Karpas-422 (cell line): ENCODE results near the gene VPS33B. TPM values are rescaled to one million over a fixed set of nuclear protein-coding genes. Genes with fewer than 3 reads are reported as not detected.
A peak's percentile ranks its signal among the peaks of the same experiment; 100 is the strongest.

Experiments used
- DNase-seq: peaks from one replicate; pipeline ENCODE4 v3.0.0-alpha.2; 2015
- H2AFZ ChIP-seq: fragments of 200-600 bp; sonication (generic); 2 replicates; pipeline ENCODE4 v1.6.1; 2014; ENCODE audit warnings: antibody characterized with exemption, low read length, mixed read lengths
- H3K27ac ChIP-seq: fragments of 200-600 bp; sonication (generic); 2 replicates; pipeline ENCODE4 v1.5.1; 2014; ENCODE audit warnings: mild to moderate bottlenecking, low read length, moderate library complexity
- H3K27me3 ChIP-seq: fragments of 200-600 bp; sonication (generic); 2 replicates; pipeline ENCODE4 v1.6.1; 2014; ENCODE audit warnings: low read length, mixed read lengths
- H3K36me3 ChIP-seq: fragments of 200-600 bp; sonication (generic); 2 replicates; pipeline ENCODE4 v1.6.1; 2014; ENCODE audit warnings: low read length, mixed read lengths; ENCODE audit not compliant: insufficient read depth
- H3K4me1 ChIP-seq: fragments of 200-600 bp; sonication (generic); 2 replicates; pipeline ENCODE4 v1.6.1; 2014; ENCODE audit warnings: mild to moderate bottlenecking, low read length, mixed read lengths
- H3K4me2 ChIP-seq: fragments of 200-600 bp; sonication (generic); 2 replicates; pipeline ENCODE4 v1.6.1; 2014; ENCODE audit warnings: low read length, low read depth, mild to moderate bottlenecking; ENCODE audit not compliant: poor library complexity, severe bottlenecking
- H3K4me3 ChIP-seq: fragments of 200-600 bp; sonication (generic); 2 replicates; pipeline ENCODE4 v1.5.1; 2014; ENCODE audit warnings: mild to moderate bottlenecking, antibody characterized with exemption, low read length, mixed read lengths
- H3K79me2 ChIP-seq: fragments of 200-600 bp; sonication (generic); 2 replicates; pipeline ENCODE4 v1.6.1; 2014; ENCODE audit warnings: mild to moderate bottlenecking, low read length, mixed read lengths
- H3K9ac ChIP-seq: fragments of 200-600 bp; sonication (generic); 2 replicates; pipeline ENCODE4 v1.6.0; 2014; ENCODE audit warnings: low read length
- H3K9me2 ChIP-seq: fragments of 200-600 bp; sonication (generic), shearing (Covaris generic); replicated peaks from 2 replicates; pipeline ENCODE4 v1.6.0; 2014; ENCODE audit warnings: mild to moderate bottlenecking, low read length, moderate library complexity; ENCODE audit not compliant: insufficient read depth
- H3K9me3 ChIP-seq: fragments of 300-700, 200-600 bp; sonication (generic); 2 replicates; pipeline ENCODE4 v1.6.1; 2014; ENCODE audit warnings: low read length, mixed read lengths
- H4K20me1 ChIP-seq: fragments of 200-600 bp; sonication (generic); 2 replicates; pipeline ENCODE4 v1.6.1; 2014; ENCODE audit warnings: mild to moderate bottlenecking, antibody characterized with exemption, low read length, low read depth; ENCODE audit not compliant: insufficient read depth
- total RNA-seq: library from RNA; depleted of rRNA; stranded (reverse); fragments of >200 nt; shearing (Covaris generic); gene quantifications from 2 replicates; pipeline ENCODE4 v1.2.3, GENCODE V29; 2014; ENCODE audit warnings: low replicate concordance

The VPS33B gene
- total RNA-seq, 1 experiment from 2014 or later: 5.7 TPM

- H2AFZ ChIP-seq: no peak overlapping the region
- peak overlapping the region; percentile 97 for H3K4me2 ChIP-seq
- H3K4me3 ChIP-seq: peak overlapping the region; percentile 75
- no peak overlapping the region for H3K27ac ChIP-seq
- H3K79me2 ChIP-seq: peaks cover 20% of the 10 kb centered on the region
- no peaks in the 10 kb centered on the region for H3K9me3 ChIP-seq
- H3K36me3 ChIP-seq: peaks cover 5% of the 10 kb centered on the region
- no peaks in the 10 kb centered on the region for H4K20me1 ChIP-seq
- peak overlapping the region; percentile 95 for H3K9ac ChIP-seq
- H3K27me3 ChIP-seq: no peaks in the 10 kb centered on the region
- peaks cover 20% of the 10 kb centered on the region for H3K4me1 ChIP-seq
- no peaks in the 10 kb centered on the region for H3K9me2 ChIP-seq
- no peak for DNase-seq
Measured at GRCh38 chr15:90956274-90957030, 65.9 kb downstream of the VPS33B start.

- no peaks in the 10 kb centered on the region for H4K20me1 ChIP-seq
- H3K9ac ChIP-seq: peak overlapping the region; percentile 95
- peak overlapping the region; percentile 93 for H3K27ac ChIP-seq
- peaks cover 20% of the 10 kb centered on the region for H3K4me1 ChIP-seq
- H3K4me3 ChIP-seq: peak overlapping the region; percentile 75
- H2AFZ ChIP-seq: no peak overlapping the region
- H3K79me2 ChIP-seq: peaks cover 20% of the 10 kb centered on the region
- no peaks in the 10 kb centered on the region for H3K9me2 ChIP-seq
- H3K9me3 ChIP-seq: no peaks in the 10 kb centered on the region
- DNase-seq: no peak
- H3K27me3 ChIP-seq: no peaks in the 10 kb centered on the region
- peaks cover 5% of the 10 kb centered on the region for H3K36me3 ChIP-seq
- peak overlapping the region; percentile 97 for H3K4me2 ChIP-seq
Measured at GRCh38 chr15:90955624-90956273, 66.6 kb downstream of the VPS33B start.

- no peaks in the 10 kb centered on the region for H3K9me3 ChIP-seq
- no peaks in the 10 kb centered on the region for H4K20me1 ChIP-seq
- H3K4me2 ChIP-seq: peak within 1 kb of the TSS; percentile 97
- peak within 1 kb of the TSS; percentile 95 for H3K9ac ChIP-seq
- peak within 1 kb of the TSS; percentile 93 for H3K27ac ChIP-seq
- H2AFZ ChIP-seq: peak within 1 kb of the TSS; percentile 76; the same call in 1 of the 2 replicates
- H3K79me2 ChIP-seq: peaks cover 20% of the 10 kb centered on the region
- H3K27me3 ChIP-seq: no peaks in the 10 kb centered on the region
- peak within 1 kb of the TSS; percentile 75 for H3K4me3 ChIP-seq
- peaks cover 20% of the 10 kb centered on the region for H3K4me1 ChIP-seq
- no peaks in the 10 kb centered on the region for H3K9me2 ChIP-seq
- DNase-seq: peak; percentile 98
- peaks cover 8% of the 10 kb centered on the region for H3K36me3 ChIP-seq
Measured at GRCh38 chr15:90954712-90955623, 67.4 kb downstream of the VPS33B start, which contains the start of gene RCCD1. TSS of gene RCCD1 (plus strand) at chr15:90954884. CDS start at chr15:90956735, 1,851 bp downstream.

DNA sequence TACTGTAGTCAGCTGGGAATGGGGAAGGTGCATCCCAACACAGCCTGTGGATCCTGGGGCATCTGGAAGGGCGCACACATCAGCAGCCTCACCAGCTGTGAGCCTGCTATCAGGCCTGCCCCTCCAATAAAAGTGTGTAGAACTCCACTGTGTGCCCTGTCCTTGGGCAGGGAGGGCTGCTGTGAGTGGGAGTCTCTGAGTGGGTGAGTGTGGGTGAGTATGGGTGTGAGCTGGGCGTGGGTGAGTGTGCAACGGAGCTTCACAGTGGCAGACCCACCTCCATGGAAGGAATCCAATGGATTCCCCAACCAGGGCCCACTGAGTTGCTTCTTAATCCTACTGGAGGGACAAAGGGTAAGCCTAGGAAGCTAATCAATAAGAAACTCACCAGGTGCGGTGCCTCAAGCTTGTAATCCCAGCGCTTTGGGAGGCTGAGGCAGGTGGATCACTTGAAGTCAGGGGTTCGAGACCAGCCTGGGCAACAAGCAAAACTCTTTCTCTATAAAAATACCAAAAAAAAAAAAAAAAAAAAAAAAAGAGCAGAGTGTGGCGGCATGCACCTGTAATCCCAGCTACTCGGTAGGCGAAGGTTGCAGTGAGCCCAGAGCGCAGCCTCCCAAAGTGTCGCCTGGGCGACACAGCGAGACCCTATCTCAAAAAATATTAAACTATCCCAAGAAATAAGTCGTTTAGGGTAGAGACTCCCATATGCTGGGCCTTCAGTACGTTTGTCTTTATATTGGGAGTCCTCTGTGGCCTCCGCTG is 68.3 kb downstream of the VPS33B start:
- H3K9me3 ChIP-seq: no peaks in the 10 kb centered on the region
- no peak overlapping the region for H3K4me3 ChIP-seq
- H3K9ac ChIP-seq: no peak overlapping the region
- DNase-seq: no peak
- H3K27me3 ChIP-seq: no peaks in the 10 kb centered on the region
- H3K4me1 ChIP-seq: peaks cover 20% of the 10 kb centered on the region
- H3K9me2 ChIP-seq: no peaks in the 10 kb centered on the region
- H4K20me1 ChIP-seq: no peaks in the 10 kb centered on the region
- peak overlapping the region; percentile 93; the same call in 1 of the 2 replicates for H3K27ac ChIP-seq
- H3K36me3 ChIP-seq: peaks cover 11% of the 10 kb centered on the region
- peak overlapping the region; percentile 97 for H3K4me2 ChIP-seq
- H2AFZ ChIP-seq: no peak overlapping the region
- peaks cover 20% of the 10 kb centered on the region for H3K79me2 ChIP-seq

GRCh38 chr15:90952901-90953677 is 69.3 kb downstream of the VPS33B start:
- Histone ChIP-seq H3K4me1 (peaks cover 20% of the 10 kb centered on the region), H3K79me2 (peaks cover 20% of the 10 kb centered on the region), H3K4me3 (no peak overlapping the region), H3K4me2 (no peak overlapping the region), H4K20me1 (no peaks in the 10 kb centered on the region), H3K9ac (no peak overlapping the region), H3K27ac (no peak overlapping the region), H3K27me3 (no peaks in the 10 kb centered on the region), H3K9me2 (no peaks in the 10 kb centered on the region), H3K36me3 (peaks cover 11% of the 10 kb centered on the region), H3K9me3 (no peaks in the 10 kb centered on the region), H2AFZ (no peak overlapping the region)
- DNase-seq: no peak

DNA sequence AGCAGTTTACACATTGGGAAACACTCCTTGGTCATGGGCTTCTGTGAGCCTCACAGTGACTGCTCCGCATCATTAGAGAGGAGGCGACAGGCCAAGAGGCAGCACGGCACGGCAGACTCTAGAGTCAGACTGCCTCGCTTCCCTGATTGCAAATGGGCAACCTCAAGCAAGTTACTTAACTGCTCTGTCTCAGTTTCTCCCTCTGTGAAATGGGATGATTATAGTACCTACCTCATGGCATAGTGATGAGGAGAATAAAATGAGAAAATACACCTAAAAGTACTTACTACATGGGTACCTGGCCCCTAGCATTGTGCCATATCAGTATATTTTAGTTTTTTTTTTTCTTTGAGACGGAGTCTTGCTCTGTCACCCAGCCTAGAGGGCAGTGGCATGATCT is 71.7 kb downstream of the VPS33B start:
- H3K27ac ChIP-seq: no peak overlapping the region
- no peak overlapping the region for H3K4me3 ChIP-seq
- DNase-seq: no peak
- no peak overlapping the region for H3K9ac ChIP-seq
- no peaks in the 10 kb centered on the region for H3K9me3 ChIP-seq
- no peaks in the 10 kb centered on the region for H4K20me1 ChIP-seq
- peaks cover 12% of the 10 kb centered on the region for H3K4me1 ChIP-seq
- H3K36me3 ChIP-seq: peaks cover 11% of the 10 kb centered on the region
- H3K4me2 ChIP-seq: no peak overlapping the region
- H3K79me2 ChIP-seq: peaks cover 5% of the 10 kb centered on the region
- no peaks in the 10 kb centered on the region for H3K9me2 ChIP-seq
- H3K27me3 ChIP-seq: no peaks in the 10 kb centered on the region
- no peak overlapping the region for H2AFZ ChIP-seq

GRCh38 chr15:90949979-90950675 is 72.3 kb downstream of the VPS33B start:
- H3K4me3 ChIP-seq: no peak overlapping the region
- H3K9ac ChIP-seq: no peak overlapping the region
- DNase-seq: no peak
- no peak overlapping the region for H2AFZ ChIP-seq
- no peak overlapping the region for H3K27ac ChIP-seq
- H3K9me2 ChIP-seq: no peaks in the 10 kb centered on the region
- no peaks in the 10 kb centered on the region for H3K9me3 ChIP-seq
- H3K79me2 ChIP-seq: no peaks in the 10 kb centered on the region
- no peaks in the 10 kb centered on the region for H4K20me1 ChIP-seq
- peaks cover 7% of the 10 kb centered on the region for H3K4me1 ChIP-seq
- peaks cover 12% of the 10 kb centered on the region for H3K36me3 ChIP-seq
- no peak overlapping the region for H3K4me2 ChIP-seq
- no peaks in the 10 kb centered on the region for H3K27me3 ChIP-seq
